PFSK-1 (cell line): ENCODE data around the gene FCRL1.

ENCODE experiments used
- FOXP2 ChIP-seq: optimal IDR thresholded peaks from 2 replicates; pipeline ENCODE3; 2011; ENCODE audit warnings: borderline replicate concordance, control low read depth, inconsistent platforms; ENCODE audit not compliant: insufficient read depth; ENCODE audit errors: extremely low read length, extremely low read depth
- POLR2AphosphoS5 ChIP-seq: IDR thresholded peaks from 2 replicates; pipeline ENCODE4 v1.6.1; 2012; ENCODE audit warnings: low read depth, mild to moderate bottlenecking, control low read depth, low read length, moderate library complexity
- SIN3A ChIP-seq: IDR thresholded peaks from 2 replicates; pipeline ENCODE4 v1.6.1; 2012; ENCODE audit warnings: mild to moderate bottlenecking, low read length, moderate library complexity, borderline replicate concordance; ENCODE audit not compliant: insufficient read depth
- TAF1 ChIP-seq: IDR thresholded peaks from 2 replicates; pipeline ENCODE4 v1.6.1; 2012; ENCODE audit warnings: low read length, control low read depth, borderline replicate concordance; ENCODE audit not compliant: insufficient read depth
- TF ChIP-seq, protein P1 (sequence below), 2 experiments: IDR thresholded peaks; 2 replicates each; pipeline versions ENCODE4 v1.6.1 to v1.8.0; 2011 to 2012; ENCODE audit warnings: low read depth in 2 of 2, low read length in 2 of 2, control low read depth in 1 of 2, inconsistent platforms in 1 of 2, mild to moderate bottlenecking in 1 of 2, moderate library complexity in 1 of 2; ENCODE audit not compliant: insufficient read depth in 1 of 2

DNA sequence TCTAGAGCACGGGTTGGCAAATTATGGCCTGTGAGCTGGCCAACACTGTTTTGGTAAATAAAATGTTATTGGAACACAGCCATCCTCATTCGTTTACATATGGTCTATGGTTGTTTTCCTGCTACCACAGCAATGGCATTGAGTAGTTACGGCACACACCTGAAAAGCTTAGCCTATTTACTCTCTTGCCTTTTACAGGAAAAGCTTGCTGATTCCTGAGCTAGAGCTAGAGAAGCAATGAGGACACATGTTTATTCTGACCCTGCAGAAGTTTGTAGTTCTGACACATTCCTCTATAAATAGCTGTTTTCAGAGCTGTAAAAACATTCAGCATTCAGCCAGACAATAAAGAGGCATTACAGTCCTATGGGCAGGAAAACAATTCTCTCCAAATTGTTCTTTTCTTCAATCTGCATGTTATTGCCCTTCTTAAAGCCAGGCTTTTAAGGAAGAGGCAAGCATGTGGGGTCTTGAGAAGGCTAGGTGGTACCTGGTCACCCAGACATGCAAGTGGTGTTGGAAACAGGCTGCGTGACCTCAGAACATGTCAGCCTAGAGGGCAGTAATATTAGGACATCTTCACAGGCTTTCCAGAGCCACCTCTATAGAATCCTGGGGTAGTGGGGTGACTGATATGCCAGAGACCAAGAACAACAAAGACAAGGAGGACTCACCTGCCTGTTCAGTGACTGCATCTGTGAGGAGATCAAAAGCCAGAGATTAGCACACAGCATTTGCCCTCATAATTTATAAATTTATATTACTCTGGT, 44.6 kb downstream of the FCRL1 start:
- no peak for TF ChIP-seq POLR2AphosphoS5
- no peak for TF ChIP-seq SIN3A
- TF ChIP-seq, protein P1, sequence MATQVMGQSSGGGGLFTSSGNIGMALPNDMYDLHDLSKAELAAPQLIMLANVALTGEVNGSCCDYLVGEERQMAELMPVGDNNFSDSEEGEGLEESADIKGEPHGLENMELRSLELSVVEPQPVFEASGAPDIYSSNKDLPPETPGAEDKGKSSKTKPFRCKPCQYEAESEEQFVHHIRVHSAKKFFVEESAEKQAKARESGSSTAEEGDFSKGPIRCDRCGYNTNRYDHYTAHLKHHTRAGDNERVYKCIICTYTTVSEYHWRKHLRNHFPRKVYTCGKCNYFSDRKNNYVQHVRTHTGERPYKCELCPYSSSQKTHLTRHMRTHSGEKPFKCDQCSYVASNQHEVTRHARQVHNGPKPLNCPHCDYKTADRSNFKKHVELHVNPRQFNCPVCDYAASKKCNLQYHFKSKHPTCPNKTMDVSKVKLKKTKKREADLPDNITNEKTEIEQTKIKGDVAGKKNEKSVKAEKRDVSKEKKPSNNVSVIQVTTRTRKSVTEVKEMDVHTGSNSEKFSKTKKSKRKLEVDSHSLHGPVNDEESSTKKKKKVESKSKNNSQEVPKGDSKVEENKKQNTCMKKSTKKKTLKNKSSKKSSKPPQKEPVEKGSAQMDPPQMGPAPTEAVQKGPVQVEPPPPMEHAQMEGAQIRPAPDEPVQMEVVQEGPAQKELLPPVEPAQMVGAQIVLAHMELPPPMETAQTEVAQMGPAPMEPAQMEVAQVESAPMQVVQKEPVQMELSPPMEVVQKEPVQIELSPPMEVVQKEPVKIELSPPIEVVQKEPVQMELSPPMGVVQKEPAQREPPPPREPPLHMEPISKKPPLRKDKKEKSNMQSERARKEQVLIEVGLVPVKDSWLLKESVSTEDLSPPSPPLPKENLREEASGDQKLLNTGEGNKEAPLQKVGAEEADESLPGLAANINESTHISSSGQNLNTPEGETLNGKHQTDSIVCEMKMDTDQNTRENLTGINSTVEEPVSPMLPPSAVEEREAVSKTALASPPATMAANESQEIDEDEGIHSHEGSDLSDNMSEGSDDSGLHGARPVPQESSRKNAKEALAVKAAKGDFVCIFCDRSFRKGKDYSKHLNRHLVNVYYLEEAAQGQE (IDR thresholded peaks at IDR 0.05; ENCODE audit: insufficient read depth in 1 of 2, low read depth in 2 of 2, low read length in 2 of 2), result no peak
- no peak for TF ChIP-seq TAF1
- TF ChIP-seq FOXP2, result no peak
